SU-DHL-6 (cell line): ENCODE results near the gene PTPRE.

ENCODE experiments used
- CTCF ChIP-seq: fragments of 200-600 bp; sonication (generic); IDR thresholded peaks from one replicate; pipeline ENCODE4 v1.5.1; 2017; ENCODE audit warnings: antibody characterized with exemption, mild to moderate bottlenecking, low read length, moderate library complexity; ENCODE audit not compliant: insufficient read depth, poor library complexity, severe bottlenecking
- EZH2phosphoT487 ChIP-seq: fragments of 200-600 bp; sonication (generic), shearing (Covaris generic); conservative IDR thresholded peaks from 2 replicates; pipeline ENCODE4 v1.6.1; 2018; ENCODE audit warnings: mild to moderate bottlenecking, antibody characterized with exemption, low read length, moderate library complexity, mixed read lengths

- TF ChIP-seq CTCF (no peak), EZH2phosphoT487 (no peak)
Measured at GRCh38 chr10:127983344-127984100, 76.6 kb downstream of the PTPRE start.
